GM13976 (cell line): ENCODE data around the gene ZNF526.

ENCODE experiments used
- DNase-seq: peaks from one replicate; pipeline ENCODE4 v3.0.0; 2012; ENCODE audit warnings: low spot score
- CTCF ChIP-seq: IDR thresholded peaks from 2 replicates; pipeline ENCODE4 v1.5.1; 2012; ENCODE audit warnings: borderline replicate concordance, mild to moderate bottlenecking; ENCODE audit not compliant: insufficient read depth; ENCODE audit errors: extremely low read depth, missing control alignments, control extremely low read depth
- in situ Hi-C: fragments of 300-500 bp; cut with MboI; formaldehyde crosslinking; loops from one replicate; pipeline ENCODE4 v1.12.0; 2022; ENCODE audit warnings: low sequenced_read_pairs, mixed read lengths, inconsistent platforms; ENCODE audit not compliant: unreplicated experiment

Gene ZNF526

GRCh38 chr19:42219812-42220750 lies at the start of gene ZNF526:
Gene ZNF526 (plus strand): TSS chr19:42220312. CDS start chr19:42224404, 4,092 bp downstream.
- TF ChIP-seq CTCF: no peak
- in situ Hi-C loops: no loop called here
- DNase-seq: peak; percentile 99

- TF ChIP-seq CTCF: no peak
- DNase-seq: no peak
- in situ Hi-C loops: no loop called here
Measured at GRCh38 chr19:42170715-42171114, 49.4 kb upstream of the ZNF526 start.

- TF ChIP-seq CTCF: no peak
- in situ Hi-C loops: no loop called here
- no peak for DNase-seq
Measured at GRCh38 chr19:42172261-42172660, 47.9 kb upstream of the ZNF526 start.

GRCh38 chr19:42173695-42174094 lies 46.4 kb upstream of the ZNF526 start:
- no peak for TF ChIP-seq CTCF
- in situ Hi-C loops: no loop called here
- DNase-seq: no peak

- DNase-seq: no peak
- in situ Hi-C loops: no loop called here
- no peak for TF ChIP-seq CTCF
Measured at GRCh38 chr19:42174188-42174587, 45.9 kb upstream of the ZNF526 start.

GRCh38 chr19:42174958-42175734 lies 45.0 kb upstream of the ZNF526 start:
- DNase-seq: no peak
- no peak for TF ChIP-seq CTCF
- in situ Hi-C loops: no loop called here
